ENCODE results near the gene UBXN7.

- TF ChIP-seq POLR2A (IDR thresholded peaks at IDR 0.05; ENCODE audit: low read depth, low read length) (no peak), TAF1 (IDR thresholded peaks at IDR 0.05; ENCODE audit: low read depth, low read length) (no peak), POLR2AphosphoS5 (IDR thresholded peaks at IDR 0.05; ENCODE audit: low read depth, low read length) (no peak), PAX5 (IDR thresholded peaks at IDR 0.05; ENCODE audit: insufficient read depth, low read length, severe bottlenecking) (no peak), SPI1 (IDR thresholded peaks at IDR 0.05; ENCODE audit: low read depth, low read length) (no peak), POU2F2 (IDR thresholded peaks at IDR 0.05; ENCODE audit: low read depth, low read length) (no peak)
Observed at GRCh38 chr3:196365736-196366135, 66.5 kb downstream of the UBXN7 start.
